ENCODE results near the gene LDLRAD2. TPM values are rescaled to one million over a fixed set of nuclear protein-coding genes. Genes with fewer than 3 reads are reported as not detected.

LDLRAD2 gene
- total RNA-seq, 4 donors from 2014 or later: 0.48 TPM; not detected in 3

- Histone ChIP-seq H3K4me1 (no peaks in the 10 kb centered on the region), H3K27me3 (no peaks in the 10 kb centered on the region), H3K36me3 (peaks cover 0 to 73% (median 11%) of the 10 kb centered on the region in 4 donors), H3K9me3 (no peaks in the 10 kb centered on the region), H3K27ac (no peak overlapping the region), H3K4me3 (no peak overlapping the region)
- in situ Hi-C loops (cut with MboI; ENCODE audit: low pct_ligation_motif_present in 1 of 4, low pct_unique_long_range_greater_than_20kb in 1 of 4, low sequenced_read_pairs in 3 of 4) (loop anchor here in 1 of 4 donors (25.0 kb wide), 1 partner anchor 111 kb away; no protein-coding TSS in a partner anchor), intact Hi-C loops (cut with DNase I; ENCODE audit: low total_unique reads) (no loop called here)
- no peak for TF ChIP-seq CTCF (IDR thresholded peaks at IDR 0.05)
- no peak for TF ChIP-seq POLR2A (IDR thresholded peaks at IDR 0.05)
- TF ChIP-seq POLR2AphosphoS5 (IDR thresholded peaks at IDR 0.05): no peak
- no peak for TF ChIP-seq EP300 (IDR thresholded peaks at IDR 0.05; ENCODE audit: low read depth)
- WGBS, 2 donors (ENCODE audit: low coverage in 1 of 2): 92% methylated on average over 29 of the region's 33 CpGs; no CpG with 5 or more reads in 1 of the 2 donors
- DNase-seq: no peak
Observed at GRCh38 chr1:21851430-21852250, 39.6 kb downstream of the LDLRAD2 start.

GRCh38 chr1:21852282-21853130 is 40.4 kb downstream of the LDLRAD2 start:
- 75 to 83% methylated on average over 4 to 29 of the region's 29 CpGs for WGBS, 2 donors (ENCODE audit: low coverage in 1 of 2)
- H3K36me3 ChIP-seq: peaks cover 0 to 66% (median 12%) of the 10 kb centered on the region in 4 donors
- H3K27me3 ChIP-seq: no peaks in the 10 kb centered on the region
- in situ Hi-C loops (cut with MboI; ENCODE audit: low pct_ligation_motif_present in 1 of 4, low pct_unique_long_range_greater_than_20kb in 1 of 4, low sequenced_read_pairs in 3 of 4) (loop anchor here in 1 of 4 donors (25.0 kb wide), 1 partner anchor 110 kb away; no protein-coding TSS in a partner anchor), intact Hi-C loops (cut with DNase I; ENCODE audit: low total_unique reads) (no loop called here)
- no peak for TF ChIP-seq EP300 (IDR thresholded peaks at IDR 0.05; ENCODE audit: low read depth)
- no peak for TF ChIP-seq POLR2A (IDR thresholded peaks at IDR 0.05)
- TF ChIP-seq POLR2AphosphoS5 (IDR thresholded peaks at IDR 0.05): no peak
- TF ChIP-seq CTCF (IDR thresholded peaks at IDR 0.05): no peak
- peak; percentile 56 for DNase-seq
- no peaks in the 10 kb centered on the region for H3K4me1 ChIP-seq
- no peaks in the 10 kb centered on the region for H3K9me3 ChIP-seq
- H3K27ac ChIP-seq: no peak overlapping the region
- H3K4me3 ChIP-seq: no peak overlapping the region

- intact Hi-C loops (cut with DNase I; ENCODE audit: low total_unique reads): no loop called here
- in situ Hi-C loops (cut with MboI; ENCODE audit: low pct_ligation_motif_present in 1 of 4, low pct_unique_long_range_greater_than_20kb in 1 of 4, low sequenced_read_pairs in 3 of 4): loop anchor here in 1 of 4 donors (25.0 kb wide), 1 partner anchor 109 kb away; no protein-coding TSS in a partner anchor
- Histone ChIP-seq H3K36me3 (peaks cover 0 to 61% (median 12%) of the 10 kb centered on the region in 4 donors), H3K4me1 (no peaks in the 10 kb centered on the region), H3K27ac (no peak overlapping the region), H3K27me3 (no peaks in the 10 kb centered on the region), H3K9me3 (no peaks in the 10 kb centered on the region), H3K4me3 (no peak overlapping the region)
- DNase-seq: no peak
- 78% methylated on average over 7 of the region's 7 CpGs; no CpG with 5 or more reads in 1 of the 2 donors for WGBS, 2 donors (ENCODE audit: low coverage in 1 of 2)
- no peak for TF ChIP-seq POLR2A (IDR thresholded peaks at IDR 0.05)
- TF ChIP-seq POLR2AphosphoS5 (IDR thresholded peaks at IDR 0.05): no peak
- no peak for TF ChIP-seq EP300 (IDR thresholded peaks at IDR 0.05; ENCODE audit: low read depth)
- TF ChIP-seq CTCF (IDR thresholded peaks at IDR 0.05): no peak
Observed at GRCh38 chr1:21853131-21853427, 41.0 kb downstream of the LDLRAD2 start.
